Endothelial cell (in vitro differentiated cells): ENCODE data around the gene SLC25A4. TPM values are rescaled to one million over a fixed set of nuclear protein-coding genes. Genes with fewer than 3 reads are reported as not detected.

Experiments
- DNase-seq: peaks from one replicate; pipeline ENCODE4 v3.0.0; 2021; ENCODE audit warnings: low spot score
- H3K27ac Mint-ChIP-seq: one replicate; pipeline ENCODE4 v1.8.0; 2021; ENCODE audit warnings: mixed read lengths, inconsistent platforms; ENCODE audit not compliant: unreplicated experiment
- H3K27me3 Mint-ChIP-seq: one replicate; pipeline ENCODE4 v1.8.0; 2021; ENCODE audit warnings: mild to moderate bottlenecking, moderate library complexity, mixed read lengths, inconsistent platforms; ENCODE audit not compliant: unreplicated experiment
- H3K36me3 Mint-ChIP-seq: one replicate; pipeline ENCODE4 v1.8.0; 2021; ENCODE audit warnings: mild to moderate bottlenecking, low read depth, mixed read lengths, inconsistent platforms; ENCODE audit not compliant: unreplicated experiment
- H3K4me1 Mint-ChIP-seq: one replicate; pipeline ENCODE4 v1.8.0; 2021; ENCODE audit warnings: mild to moderate bottlenecking, mixed read lengths, inconsistent platforms; ENCODE audit not compliant: unreplicated experiment
- H3K4me3 Mint-ChIP-seq: one replicate; pipeline ENCODE4 v1.8.0; 2021; ENCODE audit warnings: mild to moderate bottlenecking, mixed read lengths, inconsistent platforms; ENCODE audit not compliant: unreplicated experiment
- H3K9me3 Mint-ChIP-seq: one replicate; pipeline ENCODE4 v1.8.0; 2021; ENCODE audit warnings: mixed read lengths, inconsistent platforms; ENCODE audit not compliant: unreplicated experiment
- total RNA-seq: library from RNA; stranded (reverse); fragmentation: NEBNext Ultra II Directional; extraction: Animal tissue kit (Norgen Biotek cat#: 25700); gene quantifications from one replicate; pipeline ENCODE4 v1.2.1, GENCODE V29; 2021; ENCODE audit not compliant: unreplicated experiment
- TF ChIP-seq, protein P1 (sequence below): fragments of 200-600 bp; sonication (generic); IDR thresholded peaks from one replicate; pipeline ENCODE4 v1.5.0; 2021; ENCODE audit warnings: antibody characterized with exemption; ENCODE audit not compliant: unreplicated experiment

Gene SLC25A4
- total RNA-seq, 1 donor from 2014 or later: 8.9 TPM

DNA sequence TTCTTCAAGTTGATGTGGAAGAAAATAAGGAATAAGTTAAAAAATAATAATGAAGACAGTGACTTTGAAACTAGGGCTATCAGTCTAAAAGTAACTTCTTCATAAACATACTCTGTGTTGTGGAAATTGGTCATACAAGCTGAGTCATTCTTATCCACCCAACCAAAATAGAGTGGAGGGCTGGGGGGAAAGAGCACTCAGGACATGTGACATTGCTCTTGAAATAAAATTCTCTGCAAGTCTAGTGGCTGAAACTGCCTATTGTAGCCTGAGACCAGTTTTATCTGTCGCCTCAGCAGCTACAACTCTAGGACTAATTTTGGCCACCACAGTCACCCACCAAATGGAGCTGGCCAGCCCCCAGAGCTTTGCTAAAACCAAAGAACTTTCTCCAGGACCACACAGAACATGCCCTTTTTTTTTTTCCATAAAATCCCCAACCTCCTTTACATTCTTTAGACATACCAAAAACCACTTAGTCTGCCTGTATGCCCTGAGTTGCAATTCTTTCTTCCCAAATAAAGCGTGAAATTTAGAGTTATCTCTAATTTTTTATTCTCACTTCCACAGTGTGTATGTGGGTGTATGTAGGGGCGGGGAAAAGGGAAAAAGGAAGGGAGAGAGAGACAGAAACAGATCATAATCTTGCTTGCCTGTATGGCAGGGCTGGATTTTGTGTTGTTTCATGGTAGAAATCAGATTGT, 23.0 kb upstream of the SLC25A4 start:
- Mint-ChIP-seq H3K4me3 (no peak overlapping the region), H3K4me1 (peaks cover 5% of the 10 kb centered on the region), H3K27ac (no peak overlapping the region), H3K36me3 (no peaks in the 10 kb centered on the region), H3K9me3 (no peaks in the 10 kb centered on the region), H3K27me3 (peaks cover 3% of the 10 kb centered on the region)
- no peak for DNase-seq
- TF ChIP-seq, protein P1, sequence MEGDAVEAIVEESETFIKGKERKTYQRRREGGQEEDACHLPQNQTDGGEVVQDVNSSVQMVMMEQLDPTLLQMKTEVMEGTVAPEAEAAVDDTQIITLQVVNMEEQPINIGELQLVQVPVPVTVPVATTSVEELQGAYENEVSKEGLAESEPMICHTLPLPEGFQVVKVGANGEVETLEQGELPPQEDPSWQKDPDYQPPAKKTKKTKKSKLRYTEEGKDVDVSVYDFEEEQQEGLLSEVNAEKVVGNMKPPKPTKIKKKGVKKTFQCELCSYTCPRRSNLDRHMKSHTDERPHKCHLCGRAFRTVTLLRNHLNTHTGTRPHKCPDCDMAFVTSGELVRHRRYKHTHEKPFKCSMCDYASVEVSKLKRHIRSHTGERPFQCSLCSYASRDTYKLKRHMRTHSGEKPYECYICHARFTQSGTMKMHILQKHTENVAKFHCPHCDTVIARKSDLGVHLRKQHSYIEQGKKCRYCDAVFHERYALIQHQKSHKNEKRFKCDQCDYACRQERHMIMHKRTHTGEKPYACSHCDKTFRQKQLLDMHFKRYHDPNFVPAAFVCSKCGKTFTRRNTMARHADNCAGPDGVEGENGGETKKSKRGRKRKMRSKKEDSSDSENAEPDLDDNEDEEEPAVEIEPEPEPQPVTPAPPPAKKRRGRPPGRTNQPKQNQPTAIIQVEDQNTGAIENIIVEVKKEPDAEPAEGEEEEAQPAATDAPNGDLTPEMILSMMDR: no peak

- peaks cover 5% of the 10 kb centered on the region for H3K4me1 Mint-ChIP-seq
- no peaks in the 10 kb centered on the region for H3K36me3 Mint-ChIP-seq
- no peak overlapping the region for H3K4me3 Mint-ChIP-seq
- TF ChIP-seq, protein P1: no peak
- no peak for DNase-seq
- H3K27me3 Mint-ChIP-seq: peaks cover 4% of the 10 kb centered on the region
- no peaks in the 10 kb centered on the region for H3K9me3 Mint-ChIP-seq
- no peak overlapping the region for H3K27ac Mint-ChIP-seq
Observed at GRCh38 chr4:185120631-185120946, 22.5 kb upstream of the SLC25A4 start.

- no peak overlapping the region for H3K4me3 Mint-ChIP-seq
- no peaks in the 10 kb centered on the region for H3K9me3 Mint-ChIP-seq
Observed at GRCh38 chr4:185122681-185123345, 20.3 kb upstream of the SLC25A4 start.

GRCh38 chr4:185124006-185124405, 19.1 kb upstream of the SLC25A4 start:
- H3K4me3 Mint-ChIP-seq: no peak overlapping the region
- TF ChIP-seq, protein P1: no peak
- no peaks in the 10 kb centered on the region for H3K9me3 Mint-ChIP-seq
- H3K36me3 Mint-ChIP-seq: no peaks in the 10 kb centered on the region
- H3K27me3 Mint-ChIP-seq: peaks cover 7% of the 10 kb centered on the region
- H3K27ac Mint-ChIP-seq: no peak overlapping the region
- H3K4me1 Mint-ChIP-seq: peaks cover 8% of the 10 kb centered on the region
- no peak for DNase-seq

More at GRCh38 chr4:185122681-185123345, 20.3 kb upstream of the SLC25A4 start:
- Mint-ChIP-seq H3K27ac (no peak overlapping the region), H3K27me3 (peaks cover 6% of the 10 kb centered on the region), H3K36me3 (no peaks in the 10 kb centered on the region), H3K4me1 (peaks cover 5% of the 10 kb centered on the region)
- TF ChIP-seq, protein P1: no peak
- DNase-seq: no peak
